Astrocyte of the spinal cord (primary cell): Measurements from ENCODE around the gene GLMP.

Experiments used
- DNase-seq: peaks from one replicate; pipeline ENCODE4 v3.0.0; 2011; ENCODE audit warnings: low read depth, low spot score
- H3K4me3 ChIP-seq: 2 replicates; pipeline ENCODE4 v1.5.1; 2011; ENCODE audit warnings: low read depth, mild to moderate bottlenecking, low read length, moderate library complexity
- in situ Hi-C: cut with HindIII; loops from 2 replicates; pipeline ENCODE4 v1.10.0; 2017; ENCODE audit warnings: low sequenced_read_pairs
- TF ChIP-seq, protein P1 (sequence below): IDR thresholded peaks from 2 replicates; pipeline ENCODE4 v1.5.1; 2012; ENCODE audit warnings: low read depth, mild to moderate bottlenecking, low read length, inconsistent platforms

Gene GLMP

DNA sequence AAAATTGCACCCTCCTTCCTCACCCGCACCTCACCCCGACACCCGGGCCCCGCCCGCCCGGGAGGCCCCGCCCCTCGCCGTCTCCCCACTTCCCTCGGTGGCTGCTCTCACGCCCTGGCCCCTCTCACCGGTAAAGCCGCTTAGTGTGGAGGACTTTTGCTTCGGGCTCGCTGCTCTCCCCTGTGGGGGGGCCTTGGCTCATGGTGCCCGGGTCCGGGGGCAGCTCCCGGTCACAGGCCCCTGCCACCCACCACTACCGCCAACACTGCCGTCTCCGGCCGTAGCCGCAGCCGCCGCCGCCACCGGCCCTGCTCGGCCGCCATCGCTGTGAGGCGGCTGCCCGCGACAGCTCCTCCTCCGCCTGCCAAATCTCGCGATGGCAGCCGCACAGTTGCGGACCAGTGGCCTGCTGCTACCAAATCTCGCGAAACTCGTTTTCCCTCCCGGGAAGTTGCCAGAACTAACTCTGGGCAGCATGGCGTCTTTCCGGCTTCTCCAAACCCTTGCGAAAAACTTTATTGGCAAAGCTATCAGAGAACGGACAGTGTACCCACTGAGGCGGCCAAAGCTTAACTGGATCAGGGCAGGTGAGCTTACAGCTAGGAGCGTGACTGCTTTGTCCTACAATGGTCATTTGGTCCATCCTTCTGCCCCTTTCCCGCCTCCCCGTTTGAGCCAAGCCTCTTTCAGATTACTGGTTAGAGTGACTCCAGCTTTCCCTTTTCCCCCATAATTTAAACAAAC, 12.8 kb downstream of the GLMP start, which contains the start of gene SMG5:
SMG5 (minus strand) TSS at position 347 of the 744 bp plus-strand sequence; CDS start at position 202, 145 bp downstream.
- H3K4me3 ChIP-seq: peak within 1 kb of the TSS; percentile 90
- in situ Hi-C loops: no loop called here
- DNase-seq: peak; percentile 99
- TF ChIP-seq, protein P1, sequence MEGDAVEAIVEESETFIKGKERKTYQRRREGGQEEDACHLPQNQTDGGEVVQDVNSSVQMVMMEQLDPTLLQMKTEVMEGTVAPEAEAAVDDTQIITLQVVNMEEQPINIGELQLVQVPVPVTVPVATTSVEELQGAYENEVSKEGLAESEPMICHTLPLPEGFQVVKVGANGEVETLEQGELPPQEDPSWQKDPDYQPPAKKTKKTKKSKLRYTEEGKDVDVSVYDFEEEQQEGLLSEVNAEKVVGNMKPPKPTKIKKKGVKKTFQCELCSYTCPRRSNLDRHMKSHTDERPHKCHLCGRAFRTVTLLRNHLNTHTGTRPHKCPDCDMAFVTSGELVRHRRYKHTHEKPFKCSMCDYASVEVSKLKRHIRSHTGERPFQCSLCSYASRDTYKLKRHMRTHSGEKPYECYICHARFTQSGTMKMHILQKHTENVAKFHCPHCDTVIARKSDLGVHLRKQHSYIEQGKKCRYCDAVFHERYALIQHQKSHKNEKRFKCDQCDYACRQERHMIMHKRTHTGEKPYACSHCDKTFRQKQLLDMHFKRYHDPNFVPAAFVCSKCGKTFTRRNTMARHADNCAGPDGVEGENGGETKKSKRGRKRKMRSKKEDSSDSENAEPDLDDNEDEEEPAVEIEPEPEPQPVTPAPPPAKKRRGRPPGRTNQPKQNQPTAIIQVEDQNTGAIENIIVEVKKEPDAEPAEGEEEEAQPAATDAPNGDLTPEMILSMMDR: no peak

DNA sequence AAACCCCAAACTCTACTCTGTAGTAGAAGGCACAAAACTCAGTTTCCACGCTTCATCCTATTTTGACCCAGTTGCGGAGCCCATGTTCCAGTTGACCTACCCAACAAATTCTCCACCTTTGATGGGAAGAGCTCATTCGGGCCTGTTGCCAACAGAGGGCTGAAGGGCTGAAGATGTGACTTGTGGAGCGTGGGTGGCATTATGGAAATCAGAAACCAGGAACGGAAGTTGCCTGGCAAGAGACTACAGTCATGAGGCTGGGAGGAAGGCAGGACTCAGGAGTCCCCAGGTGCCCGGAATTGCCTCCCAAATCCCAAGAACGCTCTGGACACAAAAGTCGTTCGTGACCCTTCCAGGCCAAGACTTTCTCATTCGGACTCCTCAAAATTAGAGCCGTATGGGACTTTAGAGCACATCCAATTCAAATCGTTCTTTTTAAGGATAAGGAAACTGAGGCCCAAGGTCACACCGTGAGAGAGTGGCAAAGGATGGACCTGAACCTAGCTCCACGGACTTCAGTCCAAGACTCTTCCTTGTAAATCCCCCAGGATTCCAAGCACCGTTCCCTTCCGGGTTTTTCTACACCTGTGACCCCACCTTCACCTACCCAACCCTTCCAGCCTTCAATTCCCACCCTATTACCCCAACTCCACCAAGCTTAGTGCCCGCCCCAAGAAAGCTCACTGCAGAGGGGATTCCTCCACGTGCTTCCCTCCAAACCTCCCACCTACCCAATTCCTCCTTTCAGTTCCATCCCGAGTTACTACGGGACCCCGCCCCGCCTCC, 13.6 kb downstream of the GLMP start:
- TF ChIP-seq, protein P1: no peak
- peak overlapping the region; percentile 90 for H3K4me3 ChIP-seq
- in situ Hi-C loops: no loop called here
- peak; percentile 8 for DNase-seq

DNA sequence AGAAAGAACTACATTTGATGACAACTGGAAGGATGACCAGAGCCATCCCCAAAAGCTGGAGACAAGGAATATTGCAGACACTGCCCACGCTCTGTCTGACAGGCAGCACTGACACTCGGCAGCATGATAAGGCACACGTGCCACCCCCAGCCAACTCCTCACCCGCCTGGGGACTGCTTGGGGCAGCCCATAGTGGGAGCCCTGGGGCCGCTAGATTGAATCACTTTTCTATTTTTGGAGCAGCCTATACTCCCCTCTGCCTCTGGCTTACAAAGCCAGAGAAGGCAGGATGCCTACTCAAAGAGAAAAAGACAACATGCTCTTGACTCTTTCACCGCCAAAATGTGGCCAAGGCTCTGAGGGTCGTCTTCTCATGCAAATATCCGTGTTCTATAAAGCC, 14.2 kb downstream of the GLMP start:
- in situ Hi-C loops: no loop called here
- DNase-seq: peak; percentile 17
- TF ChIP-seq, protein P1: no peak
- peak overlapping the region; percentile 90 for H3K4me3 ChIP-seq

DNA sequence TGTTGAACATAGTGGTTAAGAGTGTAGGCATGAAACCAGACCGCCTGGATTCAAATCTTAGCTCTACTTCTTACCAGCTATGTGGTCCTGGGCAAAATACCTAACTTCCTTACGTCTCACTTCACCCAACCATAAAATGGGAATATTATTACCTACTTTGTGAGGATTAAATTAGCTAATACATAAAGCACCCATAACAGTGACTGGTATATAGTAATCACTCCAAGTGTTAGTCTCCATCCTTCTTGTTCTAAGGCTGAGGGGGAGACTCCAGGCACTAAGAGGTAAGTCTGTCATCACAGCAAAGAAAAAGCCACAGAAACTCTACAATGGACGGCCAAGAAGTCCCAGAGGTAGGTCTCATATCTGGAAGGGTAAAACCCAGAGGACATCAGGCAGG, 15.6 kb downstream of the GLMP start:
- no peak overlapping the region for H3K4me3 ChIP-seq
- DNase-seq: no peak
- TF ChIP-seq, protein P1: no peak

DNA sequence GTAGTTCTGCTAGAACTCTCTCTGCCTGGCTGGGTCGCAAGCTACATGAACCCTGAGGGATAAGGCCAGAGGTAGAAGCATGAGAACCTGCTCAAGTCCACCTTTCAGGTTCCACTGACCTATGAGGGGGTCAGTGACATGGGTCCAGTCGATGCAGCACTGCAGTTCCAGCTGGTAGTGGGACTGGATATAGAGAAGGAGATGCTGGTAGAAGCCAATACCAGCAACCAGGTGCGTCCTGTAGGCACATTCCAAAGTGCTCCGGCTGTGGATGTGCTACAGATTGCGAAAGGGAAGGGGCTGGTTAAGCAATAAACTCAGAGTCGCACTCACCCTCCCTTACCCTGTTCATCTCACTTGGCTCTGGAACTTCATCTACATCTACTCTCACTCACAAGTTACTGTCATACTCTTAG, 18.5 kb downstream of the GLMP start:
- H3K4me3 ChIP-seq: no peak overlapping the region
- in situ Hi-C loops: no loop called here
- TF ChIP-seq, protein P1: no peak
- no peak for DNase-seq

More for the DNA sequence above, 15.6 kb downstream of the GLMP start:
- in situ Hi-C loops: no loop called here

DNA sequence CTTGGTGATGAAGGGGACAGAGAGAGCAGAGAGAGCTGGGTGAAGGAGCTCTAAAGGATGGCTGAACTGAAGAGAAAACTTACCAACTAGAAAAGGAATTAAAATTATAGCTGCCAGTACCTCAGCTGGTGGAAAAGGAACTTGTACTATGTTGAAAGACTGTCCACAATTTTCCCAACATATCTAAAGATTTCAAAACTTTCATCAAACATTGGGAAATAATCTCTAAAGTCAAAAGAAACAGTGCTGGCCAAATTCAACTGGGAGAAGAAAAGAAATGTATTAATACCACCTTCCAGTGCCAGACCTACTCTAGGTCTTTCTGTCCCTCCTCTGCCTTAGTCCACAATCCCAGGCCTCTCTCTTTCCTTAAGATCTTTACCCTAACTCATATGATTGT, 18.9 kb downstream of the GLMP start:
- TF ChIP-seq, protein P1: no peak
- no peak for DNase-seq
- no peak overlapping the region for H3K4me3 ChIP-seq
- in situ Hi-C loops: no loop called here
